ENCODE data around the gene ACAT1.
"Not testable (repeated sequence)": the region's sequence is repeated elsewhere in the genome, so short reads cannot be mapped to it uniquely, and the experiment has no call there.

ACAT1 gene

DNA sequence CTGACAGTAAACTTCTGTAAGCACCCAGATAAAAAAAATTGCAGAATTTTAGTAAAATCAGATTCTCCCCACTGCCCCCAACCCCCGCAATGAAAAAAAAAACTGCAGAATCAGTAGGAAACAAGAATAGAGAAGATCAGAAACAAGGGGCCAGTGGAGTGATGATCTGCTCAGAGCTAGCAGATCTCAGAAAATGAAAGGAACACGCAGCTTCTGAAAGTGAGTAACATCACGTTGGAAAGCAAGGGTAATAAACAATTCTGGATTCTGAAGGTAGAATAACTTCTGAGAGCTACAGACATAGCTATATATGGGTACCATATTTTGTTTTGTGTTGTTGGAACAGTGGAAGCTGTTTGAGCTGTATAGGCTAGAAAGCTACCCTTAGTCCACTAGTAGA is 23.2 kb downstream of the ACAT1 start:
- H3K4me3 ChIP-seq (ENCODE audit: low read length) = no peak overlapping the region
- no peak for TF ChIP-seq CTCF (conservative IDR thresholded peaks at IDR 0.05; ENCODE audit: low read depth, low read length)
- DNase-seq (ENCODE audit: low read depth) = no peak

- TF ChIP-seq CTCF (conservative IDR thresholded peaks at IDR 0.05; ENCODE audit: low read depth, low read length) = no peak
- DNase-seq (ENCODE audit: low read depth) = no peak
- H3K4me3 ChIP-seq (ENCODE audit: low read length) = no peak overlapping the region
Observed at GRCh38 chr11:108147150-108147549, 25.8 kb downstream of the ACAT1 start.

- no peak for DNase-seq (ENCODE audit: low read depth)
- no peak for TF ChIP-seq CTCF (conservative IDR thresholded peaks at IDR 0.05; ENCODE audit: low read depth, low read length)
- H3K4me3 ChIP-seq (ENCODE audit: low read length) = no peak overlapping the region
Observed at GRCh38 chr11:108148556-108148955, 27.2 kb downstream of the ACAT1 start.

DNA sequence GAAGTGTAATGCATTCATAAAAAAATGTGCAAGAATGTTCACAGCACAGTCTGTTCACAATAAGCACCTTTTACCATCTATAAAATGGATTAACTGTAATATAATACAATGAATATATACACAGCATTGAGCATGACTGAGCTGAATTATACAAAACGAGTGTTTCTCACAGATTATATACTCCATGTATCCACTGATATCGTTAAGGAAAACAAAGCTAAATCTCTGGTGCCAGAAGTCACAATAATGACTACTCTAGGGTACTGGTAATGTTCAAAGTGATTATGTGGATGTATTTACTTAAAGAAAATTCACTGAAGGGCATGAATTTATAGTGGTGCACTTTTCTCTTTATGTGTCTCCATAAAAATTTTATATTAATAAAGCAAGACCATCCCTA is 33.2 kb downstream of the ACAT1 start:
- no peak for TF ChIP-seq CTCF (conservative IDR thresholded peaks at IDR 0.05; ENCODE audit: low read depth, low read length)
- no peak overlapping the region for H3K4me3 ChIP-seq (ENCODE audit: low read length)
- DNase-seq (ENCODE audit: low read depth) = no peak

DNA sequence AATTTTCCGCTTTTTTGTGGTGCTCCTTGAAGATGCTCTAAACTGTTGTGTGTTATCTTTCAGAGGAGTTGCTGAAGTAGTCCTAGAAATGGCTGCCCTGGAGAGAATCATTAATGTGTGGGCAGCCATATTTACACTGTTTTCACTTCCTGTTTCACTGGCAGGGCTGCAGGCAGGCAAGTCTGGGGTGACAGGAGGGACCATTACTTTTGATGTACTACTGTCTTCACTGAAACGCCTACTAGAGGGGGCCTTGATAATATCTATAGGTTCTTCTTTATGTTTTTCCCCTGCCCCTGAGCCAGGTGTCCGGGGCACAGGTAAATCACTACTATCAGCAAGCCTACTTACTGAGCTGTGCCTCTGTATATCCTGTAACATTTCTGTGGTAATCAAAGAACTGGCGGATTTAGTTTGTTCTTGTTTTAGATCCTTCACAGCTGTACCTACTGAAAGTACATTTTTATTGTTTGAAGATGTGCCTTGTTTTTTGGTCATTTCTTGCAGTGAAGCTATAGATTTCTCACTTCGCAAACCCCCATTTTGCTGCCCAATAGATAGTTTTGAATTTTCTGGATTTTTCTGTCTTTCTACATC is 39.7 kb downstream of the ACAT1 start:
- no peak overlapping the region for H3K4me3 ChIP-seq (ENCODE audit: low read length)
- TF ChIP-seq CTCF (conservative IDR thresholded peaks at IDR 0.05; ENCODE audit: low read depth, low read length) = no peak
- no peak for DNase-seq (ENCODE audit: low read depth)

GRCh38 chr11:108162878-108163277 is 41.5 kb downstream of the ACAT1 start:
- not testable (repeated sequence) for DNase-seq (ENCODE audit: low read depth)

DNA sequence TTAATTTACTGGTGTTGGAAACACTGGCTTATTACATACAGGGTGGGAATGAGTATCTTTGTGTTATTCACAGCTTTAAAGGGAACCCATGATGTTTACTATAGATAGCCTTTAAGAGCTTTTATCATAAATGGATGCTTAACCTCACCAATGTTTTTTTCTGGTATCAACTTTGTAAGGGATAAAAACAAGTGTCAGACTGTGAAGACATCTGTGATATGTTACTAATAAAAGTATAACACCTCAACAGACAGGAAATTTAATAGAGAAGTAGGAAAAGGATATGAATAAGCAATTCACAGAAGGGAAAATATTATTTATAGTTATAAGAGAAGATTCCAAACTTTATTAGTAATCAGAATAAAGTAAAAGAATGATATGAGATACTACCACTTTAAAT is 46.3 kb downstream of the ACAT1 start:
- DNase-seq (ENCODE audit: low read depth) = no peak
- TF ChIP-seq CTCF (conservative IDR thresholded peaks at IDR 0.05; ENCODE audit: low read depth, low read length) = no peak
- no peak overlapping the region for H3K4me3 ChIP-seq (ENCODE audit: low read length)

More at GRCh38 chr11:108162878-108163277, 41.5 kb downstream of the ACAT1 start:
- not testable (repeated sequence) for H3K4me3 ChIP-seq (ENCODE audit: low read length)

- no peak for DNase-seq (ENCODE audit: low read depth)
- TF ChIP-seq CTCF (conservative IDR thresholded peaks at IDR 0.05; ENCODE audit: low read depth, low read length) = no peak
- no peak overlapping the region for H3K4me3 ChIP-seq (ENCODE audit: low read length)
Observed at GRCh38 chr11:108170184-108170583, 48.8 kb downstream of the ACAT1 start.

Data from retinal pigment epithelial cell (primary cell).